ENCODE results near the gene IPO9. TPM values are rescaled to one million over a fixed set of nuclear protein-coding genes. Genes with fewer than 3 reads are reported as not detected.

IPO9 gene
- total and polyA plus RNA-seq, 2 donors (not counting 1 experiment from before 2014, with no cell fraction given), result 13.3 to 56.9 TPM

GRCh38 chr1:201800246-201800645 is 28.7 kb upstream of the IPO9 start:
- H3K9me3 Mint-ChIP-seq (ENCODE audit: insufficient read depth), result no peaks in the 10 kb centered on the region
- no peak overlapping the region for H3K4me3 Mint-ChIP-seq
- Histone ChIP-seq H3K27ac (ENCODE audit: low read length in 2 of 2) (no peak overlapping the region), H3K79me2 (ENCODE audit: control insufficient read depth, insufficient read depth, low read length) (no peaks in the 10 kb centered on the region), H3K9me3 (ENCODE audit: control extremely low read depth in 1 of 3, control insufficient read depth in 2 of 3, insufficient read depth in 1 of 3, low read length in 2 of 3) (no peaks in the 10 kb centered on the region), H3K4me1 (ENCODE audit: control insufficient read depth in 2 of 2, insufficient read depth in 2 of 2, low read length in 2 of 2) (no peaks in the 10 kb centered on the region), H3K9ac (ENCODE audit: low read length) (no peak overlapping the region), H4K20me1 (ENCODE audit: control insufficient read depth, insufficient read depth, low read length, poor library complexity, severe bottlenecking) (no peaks in the 10 kb centered on the region), H3K36me3 (replicated peaks in 1 of 2; ENCODE audit: control extremely low read depth in 1 of 2, control insufficient read depth in 1 of 2, extremely low read depth in 1 of 2, insufficient read depth in 2 of 2, low read length in 1 of 2) (no peaks in the 10 kb centered on the region), H3K4me3 (ENCODE audit: control extremely low read depth in 1 of 5, extremely low read depth in 1 of 5, insufficient read depth in 1 of 5, low read depth in 2 of 5, low read length in 4 of 5) (no peak overlapping the region), H3K27me3 (replicated peaks in 1 of 4; ENCODE audit: control extremely low read depth in 1 of 4, control insufficient read depth in 3 of 4, insufficient read depth in 4 of 4, low read length in 3 of 4) (no peaks in the 10 kb centered on the region), H2AFZ (ENCODE audit: insufficient read depth, low read depth, low read length, poor library complexity, severe bottlenecking) (no peak overlapping the region), H3K4me2 (replicated peaks; ENCODE audit: low read depth, low read length, poor library complexity, severe bottlenecking) (no peak overlapping the region)
- intact Hi-C loops (cut with micrococcal nuclease), result no loop called here
- H3K27me3 Mint-ChIP-seq, result peaks cover 3% of the 10 kb centered on the region
- no peak overlapping the region for H3K27ac Mint-ChIP-seq
- no peaks in the 10 kb centered on the region for H3K4me1 Mint-ChIP-seq
- no peak for DNase-seq
- TF ChIP-seq, protein P1, sequence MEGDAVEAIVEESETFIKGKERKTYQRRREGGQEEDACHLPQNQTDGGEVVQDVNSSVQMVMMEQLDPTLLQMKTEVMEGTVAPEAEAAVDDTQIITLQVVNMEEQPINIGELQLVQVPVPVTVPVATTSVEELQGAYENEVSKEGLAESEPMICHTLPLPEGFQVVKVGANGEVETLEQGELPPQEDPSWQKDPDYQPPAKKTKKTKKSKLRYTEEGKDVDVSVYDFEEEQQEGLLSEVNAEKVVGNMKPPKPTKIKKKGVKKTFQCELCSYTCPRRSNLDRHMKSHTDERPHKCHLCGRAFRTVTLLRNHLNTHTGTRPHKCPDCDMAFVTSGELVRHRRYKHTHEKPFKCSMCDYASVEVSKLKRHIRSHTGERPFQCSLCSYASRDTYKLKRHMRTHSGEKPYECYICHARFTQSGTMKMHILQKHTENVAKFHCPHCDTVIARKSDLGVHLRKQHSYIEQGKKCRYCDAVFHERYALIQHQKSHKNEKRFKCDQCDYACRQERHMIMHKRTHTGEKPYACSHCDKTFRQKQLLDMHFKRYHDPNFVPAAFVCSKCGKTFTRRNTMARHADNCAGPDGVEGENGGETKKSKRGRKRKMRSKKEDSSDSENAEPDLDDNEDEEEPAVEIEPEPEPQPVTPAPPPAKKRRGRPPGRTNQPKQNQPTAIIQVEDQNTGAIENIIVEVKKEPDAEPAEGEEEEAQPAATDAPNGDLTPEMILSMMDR (IDR thresholded peaks at IDR 0.05), result no peak
- POLR2A ChIA-PET, result no interaction called here
- CTCF ChIA-PET, result interaction anchor here (1.4 kb wide), 1 partner anchor 91 kb away, joined by 3 read pairs; no protein-coding TSS in a partner anchor
- no peak for ATAC-seq (ENCODE audit: low read depth)

DNA sequence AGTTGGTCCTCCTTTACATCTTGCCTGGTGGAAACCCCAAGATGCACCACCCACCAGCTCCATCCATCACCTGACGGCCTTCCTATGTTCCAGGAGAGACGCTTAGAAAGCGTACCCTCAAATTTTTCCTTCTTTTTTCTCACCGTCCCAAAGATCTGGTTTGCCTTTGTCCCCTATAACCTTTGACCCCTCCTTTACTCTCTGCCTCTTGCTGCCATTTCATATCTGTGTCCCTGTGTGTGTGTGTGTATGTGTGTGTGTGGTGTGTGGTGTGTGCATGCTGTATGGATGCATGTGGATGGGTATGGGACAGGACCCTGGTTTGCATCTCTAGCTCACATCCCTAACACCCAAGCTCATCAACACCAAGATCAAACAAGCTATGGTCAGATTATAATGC is 22.2 kb upstream of the IPO9 start:
- 100% methylated on average over 1 of the region's 4 CpGs for WGBS (ENCODE audit: insufficient coverage)
- DNase-seq, result no peak
- POLR2A ChIA-PET, result no interaction called here
- no peak overlapping the region for H2AFZ ChIP-seq (ENCODE audit: insufficient read depth, low read depth, low read length, poor library complexity, severe bottlenecking)
- CTCF ChIA-PET, result interaction anchor here (1.5 to 1.6 kb wide), 3 partner anchors 11 to 16 kb away, joined by 4 to 5 read pairs (median 4); no protein-coding TSS in a partner anchor
- H3K27me3 Mint-ChIP-seq, result no peaks in the 10 kb centered on the region
- no peak overlapping the region for H3K4me3 Mint-ChIP-seq
- H3K27ac ChIP-seq (ENCODE audit: low read length in 2 of 2), result no peak overlapping the region
- no peaks in the 10 kb centered on the region for H3K4me1 Mint-ChIP-seq
- H3K27ac Mint-ChIP-seq, result no peak overlapping the region
- no peak overlapping the region for H3K4me2 ChIP-seq (replicated peaks; ENCODE audit: low read depth, low read length, poor library complexity, severe bottlenecking)
- no peaks in the 10 kb centered on the region for H3K9me3 ChIP-seq (ENCODE audit: control extremely low read depth in 1 of 3, control insufficient read depth in 2 of 3, insufficient read depth in 1 of 3, low read length in 2 of 3)
- no peaks in the 10 kb centered on the region for H3K27me3 ChIP-seq (replicated peaks in 1 of 4; ENCODE audit: control extremely low read depth in 1 of 4, control insufficient read depth in 3 of 4, insufficient read depth in 4 of 4, low read length in 3 of 4)
- H3K9me3 Mint-ChIP-seq (ENCODE audit: insufficient read depth), result no peaks in the 10 kb centered on the region
- no peaks in the 10 kb centered on the region for H4K20me1 ChIP-seq (ENCODE audit: control insufficient read depth, insufficient read depth, low read length, poor library complexity, severe bottlenecking)
- no peak overlapping the region for H3K9ac ChIP-seq (ENCODE audit: low read length)
- no peaks in the 10 kb centered on the region for H3K4me1 ChIP-seq (ENCODE audit: control insufficient read depth in 2 of 2, insufficient read depth in 2 of 2, low read length in 2 of 2)
- intact Hi-C loops (cut with micrococcal nuclease), result no loop called here
- H3K4me3 ChIP-seq (ENCODE audit: control extremely low read depth in 1 of 5, extremely low read depth in 1 of 5, insufficient read depth in 1 of 5, low read depth in 2 of 5, low read length in 4 of 5), result no peak overlapping the region
- ATAC-seq (ENCODE audit: low read depth), result no peak
- H3K36me3 ChIP-seq (replicated peaks in 1 of 2; ENCODE audit: control extremely low read depth in 1 of 2, control insufficient read depth in 1 of 2, extremely low read depth in 1 of 2, insufficient read depth in 2 of 2, low read length in 1 of 2), result peaks cover 0 to 8% of the 10 kb centered on the region in 2 experiments
- TF ChIP-seq, protein P1 (IDR thresholded peaks at IDR 0.05), result no peak
- TF ChIP-seq EZH2 (IDR thresholded peaks at IDR 0.05; ENCODE audit: borderline replicate concordance, insufficient read depth, low read depth, low read length, poor library complexity, severe bottlenecking), result no peak
- H3K79me2 ChIP-seq (ENCODE audit: control insufficient read depth, insufficient read depth, low read length), result no peaks in the 10 kb centered on the region
